Transverse colon (tissue), 4 donors: ENCODE data around the gene OBSCN. TPM values are rescaled to one million over a fixed set of nuclear protein-coding genes. Genes with fewer than 3 reads are reported as not detected.

Source experiments
- DNase-seq: peaks from one replicate; pipeline ENCODE4 v3.0.0-alpha.2; 2019
- H3K27ac ChIP-seq, 4 donors: fragments of 200-600 bp; sonication (generic); 2 replicates each; pipeline ENCODE4 v1.5.1; 2016 to 2018; ENCODE audit warnings: inconsistent platforms in 4 of 4
- H3K27me3 ChIP-seq: fragments of 200-600 bp; sonication (generic); 2 replicates; pipeline ENCODE4 v1.5.1; 2017; ENCODE audit warnings: inconsistent platforms
- H3K36me3 ChIP-seq, 4 donors: fragments of 200-600 bp; sonication (generic); 2 replicates each; pipeline ENCODE4 v1.5.1; 2017 to 2019; ENCODE audit warnings: inconsistent platforms in 4 of 4
- H3K4me1 ChIP-seq, 4 donors: fragments of 200-600 bp; sonication (generic); 2 replicates each; pipeline ENCODE4 v1.5.1; 2017 to 2020; ENCODE audit warnings: inconsistent platforms in 4 of 4
- H3K4me3 ChIP-seq, 4 donors: fragments of 200-600 bp; sonication (generic); 1 replicate in 1 of 4; 2 replicates in 3 of 4; pipeline versions ENCODE4 v1.5.1 to v1.6.1; 2017 to 2019; ENCODE audit warnings: inconsistent platforms in 4 of 4
- H3K9me3 ChIP-seq, 2 donors: fragments of 200-600 bp; sonication (generic); 2 replicates each; pipeline ENCODE4 v1.5.1; 2017 to 2019; ENCODE audit warnings: inconsistent platforms in 2 of 2
- CTCF ChIP-seq, 5 experiments: fragments of 200-600 bp in 3 of 5; fragments of 450-650 bp in 2 of 5; sonication (generic) in 3 of 5; IDR thresholded peaks; 1 replicate in 2 of 5; 2 replicates in 3 of 5; pipeline ENCODE4 v1.5.1; 2016 to 2017; ENCODE audit warnings: antibody characterized with exemption in 5 of 5, inconsistent platforms in 3 of 5, mild to moderate bottlenecking in 2 of 5, moderate library complexity in 1 of 5
- EP300 ChIP-seq: sonication (generic); formaldehyde crosslinking; IDR thresholded peaks from one replicate; pipeline ENCODE4 v1.6.1; 2017; ENCODE audit warnings: antibody characterized with exemption, low read depth
- POLR2A ChIP-seq: fragments of 450-650 bp; IDR thresholded peaks from one replicate; pipeline ENCODE4 v1.6.1; 2016; ENCODE audit warnings: antibody characterized with exemption, mild to moderate bottlenecking, moderate library complexity
- POLR2AphosphoS5 ChIP-seq, 3 donors: sonication (generic); formaldehyde crosslinking; IDR thresholded peaks; one replicate each; pipeline ENCODE4 v1.6.1; 2016; ENCODE audit warnings: antibody characterized with exemption in 3 of 3
- WGBS, 2 donors: methylation state at CpG; one replicate each; pipeline ENCODE4 v1.1.5; 2018; ENCODE audit warnings: low coverage in 1 of 2; 5-methylcytosine and 5-hydroxymethylcytosine counted together
- in situ Hi-C, 4 donors: fragments of 200-750 bp; cut with MboI; loops; one replicate each; pipeline versions ENCODE4 v1.15.0 to v1.15.1; 2017; ENCODE audit warnings: low sequenced_read_pairs in 3 of 4, low pct_ligation_motif_present in 1 of 4, low pct_unique_long_range_greater_than_20kb in 1 of 4
- intact Hi-C: fragments of 100-400 bp; cut with DNase I; formaldehyde crosslinking; loops from one replicate; pipeline ENCODE4 v1.15.1; 2023; ENCODE audit warnings: low total_unique reads
- total RNA-seq, 4 donors: library from RNA; depleted of rRNA; stranded (reverse); fragments of >200 nt; gene quantifications; one replicate each; pipeline ENCODE4 v1.1.0, GENCODE V29; 2016

OBSCN gene
- total RNA-seq, 4 donors from 2014 or later, result 11.9 to 21.7 (median 15.8) TPM

GRCh38 chr1:228213917-228214808 lies 6.3 kb downstream of the OBSCN start:
- no peaks in the 10 kb centered on the region for H3K9me3 ChIP-seq
- H3K27ac ChIP-seq, result no peak overlapping the region
- peak overlapping the region in 3 of 4 donors; percentile 27 to 55 (median 33) for H3K4me3 ChIP-seq
- H3K27me3 ChIP-seq, result peaks cover 3% of the 10 kb centered on the region
- in situ Hi-C loops, result no loop called here
- no peaks in the 10 kb centered on the region for H3K36me3 ChIP-seq
- intact Hi-C loops, result no loop called here
- TF ChIP-seq EP300 (no peak), CTCF (IDR thresholded peaks at IDR 0.05) (no peak), POLR2A (no peak), POLR2AphosphoS5 (IDR thresholded peaks at IDR 0.05) (no peak)
- DNase-seq, result no peak
- H3K4me1 ChIP-seq, result peaks cover 0 to 15% (median 11%) of the 10 kb centered on the region in 4 donors
- WGBS, 2 donors, result 65% methylated on average over 40 of the region's 48 CpGs; no CpG with 5 or more reads in 1 of the 2 donors

GRCh38 chr1:228214921-228215662 lies 7.2 kb downstream of the OBSCN start:
- in situ Hi-C loops (no loop called here), intact Hi-C loops (no loop called here)
- WGBS, 2 donors, result 90% methylated on average over 21 of the region's 23 CpGs; no CpG with 5 or more reads in 1 of the 2 donors
- Histone ChIP-seq H3K36me3 (no peaks in the 10 kb centered on the region), H3K9me3 (no peaks in the 10 kb centered on the region), H3K4me3 (no peak overlapping the region), H3K4me1 (peaks cover 0 to 15% (median 11%) of the 10 kb centered on the region in 4 donors), H3K27me3 (peaks cover 3% of the 10 kb centered on the region), H3K27ac (no peak overlapping the region)
- no peak for TF ChIP-seq POLR2AphosphoS5 (IDR thresholded peaks at IDR 0.05)
- TF ChIP-seq CTCF (IDR thresholded peaks at IDR 0.05), result no peak
- no peak for TF ChIP-seq POLR2A
- no peak for TF ChIP-seq EP300
- DNase-seq, result no peak

- 92% methylated on average over 13 of the region's 13 CpGs; no CpG with 5 or more reads in 1 of the 2 donors for WGBS, 2 donors
- in situ Hi-C loops (no loop called here), intact Hi-C loops (no loop called here)
- no peaks in the 10 kb centered on the region for H3K9me3 ChIP-seq
- DNase-seq, result no peak
- H3K4me1 ChIP-seq, result peaks cover 0 to 15% (median 11%) of the 10 kb centered on the region in 4 donors
- no peak overlapping the region for H3K4me3 ChIP-seq
- peaks cover 3% of the 10 kb centered on the region for H3K27me3 ChIP-seq
- H3K27ac ChIP-seq, result no peak overlapping the region
- TF ChIP-seq EP300 (no peak), CTCF (IDR thresholded peaks at IDR 0.05) (no peak), POLR2AphosphoS5 (IDR thresholded peaks at IDR 0.05) (no peak), POLR2A (no peak)
- H3K36me3 ChIP-seq, result no peaks in the 10 kb centered on the region
These were observed 7.8 kb downstream of the OBSCN start for GRCh38 chr1:228215663-228216116.
